Endodermal cell (in vitro differentiated cells): ENCODE measurements around the gene ATAD3A. TPM values are rescaled to one million over a fixed set of nuclear protein-coding genes. Genes with fewer than 3 reads are reported as not detected.

Source experiments
- DNase-seq: peaks from one replicate; pipeline ENCODE4 v3.0.0-alpha.2; 2017
- H3K27ac ChIP-seq: 2 replicates; pipeline ENCODE4 v1.5.1; 2013; ENCODE audit warnings: mild to moderate bottlenecking, low read depth, low read length, moderate library complexity
- H3K27me3 ChIP-seq: 2 replicates; pipeline ENCODE4 v1.6.1; 2013; ENCODE audit warnings: mild to moderate bottlenecking, low read length, moderate library complexity; ENCODE audit not compliant: insufficient read depth, control insufficient read depth, poor library complexity, severe bottlenecking
- H3K36me3 ChIP-seq: 2 replicates; pipeline ENCODE4 v1.7.0; 2013; ENCODE audit warnings: mild to moderate bottlenecking, low read length, moderate library complexity; ENCODE audit not compliant: control insufficient read depth, insufficient read depth
- H3K4me1 ChIP-seq: one replicate; pipeline ENCODE4 v1.7.0; 2013; ENCODE audit warnings: low read length; ENCODE audit not compliant: control insufficient read depth, insufficient read depth
- H3K4me3 ChIP-seq: 2 replicates; pipeline ENCODE4 v1.5.1; 2013; ENCODE audit warnings: mild to moderate bottlenecking, low read length, moderate library complexity
- H3K9ac ChIP-seq: 2 replicates; pipeline ENCODE4 v1.6.1; 2013; ENCODE audit warnings: mild to moderate bottlenecking, low read length, moderate library complexity; ENCODE audit not compliant: poor library complexity, severe bottlenecking; ENCODE audit errors: extremely low read depth
- H3K9me3 ChIP-seq: 2 replicates; pipeline ENCODE4 v1.6.1; 2013; ENCODE audit warnings: mild to moderate bottlenecking, low read length, moderate library complexity; ENCODE audit not compliant: control insufficient read depth
- H3K27ac Mint-ChIP-seq: 2 replicates; pipeline ENCODE4 v1.8.0; 2020; ENCODE audit warnings: mixed read lengths
- H3K27me3 Mint-ChIP-seq: 2 replicates; pipeline ENCODE4 v1.8.0; 2021; ENCODE audit warnings: mild to moderate bottlenecking, mixed read lengths; ENCODE audit not compliant: insufficient read depth
- H3K36me3 Mint-ChIP-seq: 2 replicates; pipeline ENCODE4 v1.8.0; 2020; ENCODE audit warnings: low read depth, mixed read lengths
- H3K4me1 Mint-ChIP-seq: 2 replicates; pipeline ENCODE4 v1.8.0; 2020; ENCODE audit warnings: mixed read lengths
- H3K4me3 Mint-ChIP-seq: 2 replicates; pipeline ENCODE4 v1.8.0; 2020; ENCODE audit warnings: mild to moderate bottlenecking, moderate library complexity, mixed read lengths
- H3K9me3 Mint-ChIP-seq: 2 replicates; pipeline ENCODE4 v1.8.0; 2020; ENCODE audit warnings: mild to moderate bottlenecking, mixed read lengths
- CTCF ChIP-seq: fragments of 200-600 bp; sonication (generic); conservative IDR thresholded peaks from 2 replicates; pipeline ENCODE4 v1.5.0; 2021; ENCODE audit warnings: antibody characterized with exemption, mild to moderate bottlenecking
- WGBS, 2 experiments: methylation state at CpG; one replicate each; pipeline versions ENCODE4 v1.1.5 to v1.1.7; 2013; ENCODE audit warnings: missing lambda C conversion rate in 2 of 2, mixed read lengths in 1 of 2; ENCODE audit not compliant: insufficient coverage in 1 of 2, insufficient read length in 1 of 2; 5-methylcytosine and 5-hydroxymethylcytosine counted together
- total RNA-seq, 2 donors: library from RNA; stranded (reverse); fragmentation: NEBNext Ultra II Directional in 1 of 2; extraction: Animal tissue kit (Norgen Biotek cat#: 25700) in 1 of 2; gene quantifications; 2 replicates in 1 of 2; 3 replicates in 1 of 2; pipeline ENCODE4 v1.2.1, GENCODE V29; 2021

ATAD3A gene
- total RNA-seq, 2 donors from 2014 or later: 42.8 to 47.6 TPM

GRCh38 chr1:1536938-1537546 is 25.1 kb downstream of the ATAD3A start:
- Histone ChIP-seq H3K9me3 (no peaks in the 10 kb centered on the region), H3K9ac (no peak overlapping the region), H3K4me1 (no peaks in the 10 kb centered on the region), H3K27me3 (no peaks in the 10 kb centered on the region), H3K4me3 (no peak overlapping the region), H3K27ac (no peak overlapping the region), H3K36me3 (peaks cover 16% of the 10 kb centered on the region)
- peaks cover 2% of the 10 kb centered on the region for H3K9me3 Mint-ChIP-seq
- 92% methylated on average over 9 to 15 of the region's 15 CpGs for WGBS, 2 experiments
- H3K4me3 Mint-ChIP-seq: no peak overlapping the region
- peaks cover 11% of the 10 kb centered on the region for H3K36me3 Mint-ChIP-seq
- H3K4me1 Mint-ChIP-seq: no peaks in the 10 kb centered on the region
- TF ChIP-seq CTCF: no peak
- peak overlapping the region; percentile 55 for H3K27ac Mint-ChIP-seq
- DNase-seq: no peak
- H3K27me3 Mint-ChIP-seq: no peaks in the 10 kb centered on the region

- no peak overlapping the region for H3K4me3 ChIP-seq
- 96 to 97% methylated on average over 32 of the region's 32 CpGs for WGBS, 2 experiments
- Mint-ChIP-seq H3K27ac (no peak overlapping the region), H3K9me3 (no peaks in the 10 kb centered on the region), H3K4me1 (no peaks in the 10 kb centered on the region), H3K4me3 (no peak overlapping the region), H3K27me3 (no peaks in the 10 kb centered on the region), H3K36me3 (peaks cover 8% of the 10 kb centered on the region)
- no peaks in the 10 kb centered on the region for H3K4me1 ChIP-seq
- no peak overlapping the region for H3K9ac ChIP-seq
- no peak for DNase-seq
- TF ChIP-seq CTCF: no peak
- H3K27me3 ChIP-seq: no peaks in the 10 kb centered on the region
- H3K36me3 ChIP-seq: peaks cover 16% of the 10 kb centered on the region
- no peaks in the 10 kb centered on the region for H3K9me3 ChIP-seq
- no peak overlapping the region for H3K27ac ChIP-seq
These were observed 25.8 kb downstream of the ATAD3A start for GRCh38 chr1:1537626-1538250.

- Mint-ChIP-seq H3K4me3 (peak overlapping the region; percentile 60), H3K27ac (no peak overlapping the region), H3K27me3 (no peaks in the 10 kb centered on the region), H3K36me3 (peaks cover 12% of the 10 kb centered on the region), H3K9me3 (no peaks in the 10 kb centered on the region), H3K4me1 (no peaks in the 10 kb centered on the region)
- peaks cover 21% of the 10 kb centered on the region for H3K36me3 ChIP-seq
- no peak for DNase-seq
- no peaks in the 10 kb centered on the region for H3K4me1 ChIP-seq
- no peak for TF ChIP-seq CTCF
- H3K27ac ChIP-seq: no peak overlapping the region
- H3K9me3 ChIP-seq: no peaks in the 10 kb centered on the region
- no peak overlapping the region for H3K9ac ChIP-seq
- H3K27me3 ChIP-seq: no peaks in the 10 kb centered on the region
- 94 to 96% methylated on average over 18 to 23 of the region's 23 CpGs for WGBS, 2 experiments
- H3K4me3 ChIP-seq: no peak overlapping the region
These were observed 26.4 kb downstream of the ATAD3A start for GRCh38 chr1:1538334-1538733.
